Astrocyte of the cerebellum (primary cell): ENCODE data around the gene GTF2F2.

ENCODE experiments used
- DNase-seq: peaks from one replicate; pipeline ENCODE4 v3.0.0-alpha.2; 2011; ENCODE audit warnings: low read depth
- H3K4me3 ChIP-seq: 2 replicates; pipeline ENCODE4 v1.5.1; 2011; ENCODE audit warnings: mild to moderate bottlenecking, low read depth, low read length, moderate library complexity
- CTCF ChIP-seq: IDR thresholded peaks from 2 replicates; pipeline ENCODE4 v1.5.1; 2012; ENCODE audit warnings: low read length, low read depth, moderate library complexity, mild to moderate bottlenecking; ENCODE audit errors: missing control alignments
- in situ Hi-C: cut with HindIII; loops from 2 replicates; pipeline ENCODE4 v1.10.0; 2017; ENCODE audit warnings: low sequenced_read_pairs

The GTF2F2 gene

DNA sequence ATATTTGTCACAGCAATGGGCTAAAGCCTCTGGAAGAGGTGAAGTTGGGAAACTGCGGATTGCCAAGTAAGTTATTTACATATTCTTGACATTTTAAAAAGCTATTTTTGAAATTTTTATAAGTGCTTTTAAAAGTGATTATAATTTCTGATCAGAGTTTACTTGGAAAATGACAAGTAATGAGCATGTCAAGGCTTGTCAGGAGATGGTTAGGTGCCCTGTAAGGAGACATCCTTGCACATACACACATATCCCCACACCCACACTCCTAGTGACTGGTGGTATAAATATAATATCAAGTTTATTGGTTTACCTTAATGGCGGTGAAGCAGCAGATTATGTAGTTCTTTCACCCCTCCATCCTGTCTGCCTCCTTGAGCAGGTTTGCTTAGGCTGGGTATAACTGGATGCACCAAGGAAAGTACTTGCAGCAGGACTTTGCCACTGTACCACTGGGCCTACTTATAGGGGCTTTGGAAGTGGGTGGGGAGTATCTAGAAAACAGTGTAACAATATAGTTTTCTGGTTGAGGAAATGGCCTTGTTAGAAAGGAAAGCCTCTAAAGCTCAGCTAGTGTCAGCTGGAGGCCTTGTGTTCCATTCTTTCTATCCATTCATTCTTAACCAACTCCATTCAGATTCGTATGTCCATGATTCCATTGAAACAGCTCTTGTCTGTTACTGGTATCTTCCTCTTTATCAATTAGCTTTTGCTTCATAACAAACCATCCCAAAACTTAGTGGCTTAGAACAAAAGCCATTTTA is 16.6 kb downstream of the GTF2F2 start:
- TF ChIP-seq CTCF: no peak
- DNase-seq: no peak
- no peak overlapping the region for H3K4me3 ChIP-seq
- in situ Hi-C loops: no loop called here

GRCh38 chr13:45137526-45137925 is 17.2 kb downstream of the GTF2F2 start:
- DNase-seq: no peak
- H3K4me3 ChIP-seq: no peak overlapping the region
- in situ Hi-C loops: no loop called here
- no peak for TF ChIP-seq CTCF

DNA sequence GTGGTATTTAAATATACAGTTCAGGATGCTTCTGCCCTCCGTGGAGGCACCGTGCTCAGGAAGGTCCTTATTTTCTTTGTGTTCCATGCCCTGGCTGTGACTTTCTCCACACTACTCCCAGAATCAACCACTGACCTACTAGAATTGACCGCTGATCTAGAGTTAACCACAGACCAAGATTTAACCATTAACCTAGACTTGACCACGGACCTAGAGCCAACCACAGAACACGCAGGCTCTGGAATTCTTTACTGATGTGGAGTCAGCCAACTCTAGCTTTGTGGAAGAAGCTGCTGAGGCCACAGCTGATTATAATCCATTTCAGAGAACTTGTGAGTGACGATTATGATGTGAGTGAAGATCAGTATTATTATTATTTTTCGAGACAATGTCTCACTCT is 18.0 kb downstream of the GTF2F2 start:
- H3K4me3 ChIP-seq: no peak overlapping the region
- no peak for TF ChIP-seq CTCF
- in situ Hi-C loops: no loop called here
- no peak for DNase-seq

DNA sequence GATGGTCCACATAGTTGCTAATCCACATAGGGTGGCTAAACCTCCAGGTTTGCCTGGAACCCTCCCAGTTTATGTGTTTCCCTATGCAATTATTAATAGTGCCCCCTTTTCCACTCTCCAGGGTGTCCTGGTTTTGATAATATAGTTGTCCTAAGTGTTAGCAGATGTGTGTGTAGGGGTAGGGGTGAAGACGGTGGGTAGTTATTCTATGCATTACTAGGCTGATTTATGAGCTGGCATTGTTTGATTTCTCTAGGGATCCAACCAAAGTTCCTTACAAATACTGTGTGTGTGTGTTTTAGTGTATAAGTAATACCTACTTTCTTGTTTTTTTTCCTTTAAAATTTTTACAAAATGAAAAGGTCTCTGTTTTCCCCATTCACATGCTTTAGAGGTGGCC is 21.1 kb downstream of the GTF2F2 start:
- TF ChIP-seq CTCF: no peak
- in situ Hi-C loops: no loop called here
- H3K4me3 ChIP-seq: no peak overlapping the region
- DNase-seq: no peak

DNA sequence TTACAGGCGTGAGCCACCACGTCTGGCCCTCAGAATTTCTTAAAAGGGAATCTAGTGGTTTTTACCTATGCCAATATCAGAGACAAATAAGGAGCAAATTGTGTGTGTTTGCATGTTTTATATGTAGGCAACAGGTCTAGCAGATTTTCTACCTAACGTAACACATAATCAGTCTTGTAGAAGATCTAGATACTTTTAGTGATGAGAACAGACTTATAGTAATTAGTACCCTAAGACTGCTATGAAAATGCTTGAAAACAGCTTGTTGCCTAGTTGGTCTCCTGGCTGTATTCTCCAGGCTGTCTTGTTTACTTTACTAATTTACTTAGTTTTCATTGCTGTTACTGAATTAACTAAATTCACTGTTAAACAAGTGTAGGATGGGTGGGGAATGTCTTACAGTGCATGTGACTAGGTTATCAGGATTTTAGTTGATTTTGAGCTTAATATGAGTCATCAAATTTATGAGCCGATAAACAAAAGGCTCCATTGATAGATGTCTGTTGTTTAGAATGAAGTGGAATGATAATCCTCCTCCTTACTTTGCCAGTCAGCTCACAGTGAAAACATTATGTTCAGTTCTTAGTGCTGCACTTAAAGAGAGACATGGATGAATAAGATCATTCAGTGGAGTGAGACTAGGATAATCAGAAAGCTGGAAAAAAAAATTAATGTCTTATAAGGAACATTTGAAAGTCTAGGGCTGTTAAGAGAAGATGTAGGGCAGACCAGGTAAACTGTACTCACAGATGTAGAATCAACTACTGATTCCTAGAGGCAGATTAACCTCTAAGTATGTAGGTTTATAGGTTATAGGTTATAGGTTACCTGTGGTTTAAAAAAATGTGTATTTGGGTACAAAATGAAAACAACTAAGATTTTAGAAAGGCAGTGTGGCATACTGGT is 22.4 kb downstream of the GTF2F2 start:
- TF ChIP-seq CTCF: no peak
- in situ Hi-C loops: no loop called here
- H3K4me3 ChIP-seq: no peak overlapping the region
- no peak for DNase-seq

DNA sequence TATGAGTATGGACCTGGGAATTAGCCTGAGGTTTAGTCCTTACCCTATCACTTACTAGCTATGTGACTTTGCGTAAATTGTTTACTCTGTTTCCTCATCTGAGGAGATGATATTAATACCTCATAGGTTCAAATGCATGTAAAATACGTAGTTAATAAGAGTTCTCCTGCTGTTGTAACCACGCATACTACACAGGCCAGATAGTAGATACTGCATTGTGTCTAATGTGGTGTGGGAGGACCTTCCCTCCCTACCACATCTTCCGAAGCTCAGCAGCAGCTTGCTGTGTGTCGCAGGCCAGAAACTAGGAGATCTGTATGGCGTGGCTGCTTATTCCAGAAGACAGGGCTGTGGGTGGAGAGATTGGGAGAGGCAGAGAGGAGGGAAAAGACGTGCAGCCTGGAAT is 23.0 kb downstream of the GTF2F2 start:
- in situ Hi-C loops: no loop called here
- no peak for DNase-seq
- no peak overlapping the region for H3K4me3 ChIP-seq
- no peak for TF ChIP-seq CTCF
